HCT116 (cell line): ENCODE results near the gene HLA-F. TPM values are rescaled to one million over a fixed set of nuclear protein-coding genes. Genes with fewer than 3 reads are reported as not detected.

Source experiments
- ATAC-seq: fragments of 200-7000 bp; cut with Tn5 transposase; 2 replicates; pipeline ENCODE4 v1.9.1; 2020; ENCODE audit warnings: mild to moderate bottlenecking, moderate library complexity
- BruUV-seq: library from RNA; stranded (reverse); fragments of 400-500 nt; replicated peaks from 2 replicates; lab custom pipeline; 2021; lab: Mats Ljungman, UMichigan
- CTCF ChIA-PET: fragments of 300-600 bp; sonication (Branson Sonifier 250); formaldehyde crosslinking; loops from one replicate; lab custom pipeline; 2021; ENCODE audit warnings: antibody characterized with exemption; lab: Charles Lee
- POLR2A ChIA-PET: fragments of 300-600, 350-600 bp; sonication (Branson Sonifier 250); formaldehyde crosslinking; loops from one replicate; lab custom pipeline; 2021; ENCODE audit warnings: antibody characterized with exemption; lab: Charles Lee
- RAD21 ChIA-PET, 2 experiments: fragments of 300-600 bp; sonication (Branson Sonifier 250); formaldehyde crosslinking; loops; one replicate each; lab custom pipeline; 2023; ENCODE audit warnings: low total read pairs in 2 of 2; ENCODE audit not compliant: uncharacterized antibody in 2 of 2, unreplicated experiment in 2 of 2, low non-redundant PET in 1 of 2; lab: Charles Lee
- DNase-seq: peaks from one replicate; pipeline ENCODE4 v3.0.0-alpha.2; 2010; ENCODE audit warnings: low read depth, low spot score
- H2AFZ ChIP-seq: fragments of 200-600 bp; shearing (Covaris generic), sonication (generic); 2 replicates; pipeline ENCODE4 v1.6.1; 2017; ENCODE audit warnings: low read depth, mixed run types, mixed read lengths, antibody characterized with exemption, low read length; ENCODE audit not compliant: poor library complexity, severe bottlenecking
- H3K27ac ChIP-seq: 2 replicates; pipeline ENCODE4 v1.5.1; 2012; ENCODE audit warnings: low read depth, low read length
- H3K27me3 ChIP-seq: fragments of 200-600 bp; sonication (generic); 2 replicates; pipeline ENCODE4 v1.6.1; 2016; ENCODE audit warnings: mixed run types, low read length, mixed read lengths; ENCODE audit not compliant: insufficient read depth
- H3K36me3 ChIP-seq, 2 experiments: fragments of 200-500 bp in 1 of 2; fragments of 200-600 bp in 1 of 2; sonication (Bioruptor generic) in 1 of 2; sonication (generic) in 1 of 2; 2 replicates each; pipeline versions ENCODE4 v1.5.1 to v1.6.1; 2014 to 2016; ENCODE audit warnings: low read length in 2 of 2, inconsistent platforms in 1 of 2, mixed read lengths in 1 of 2, mixed run types in 1 of 2; ENCODE audit not compliant: insufficient read depth in 2 of 2, control insufficient read depth in 1 of 2
- H3K4me1 ChIP-seq, 2 experiments: fragments of 200-600 bp in 1 of 2; sonication (generic) in 1 of 2; 2 replicates each; pipeline versions ENCODE4 v1.5.1 to v1.6.1; 2012 to 2017; ENCODE audit warnings: low read length in 2 of 2, inconsistent platforms in 1 of 2, mild to moderate bottlenecking in 1 of 2, mixed read lengths in 1 of 2, mixed run types in 1 of 2, moderate library complexity in 1 of 2; ENCODE audit not compliant: insufficient read depth in 2 of 2, control insufficient read depth in 1 of 2
- H3K4me2 ChIP-seq: fragments of 200-600 bp; sonication (generic); 2 replicates; pipeline ENCODE4 v1.6.1; 2017; ENCODE audit warnings: mixed run types, low read length, mixed read lengths
- H3K4me3 ChIP-seq, 2 experiments: fragments of 200-600 bp in 1 of 2; sonication (generic) in 1 of 2; replicated peaks in 1 of 2; 2 replicates each; pipeline ENCODE4 v1.5.1; 2011 to 2016; ENCODE audit warnings: low read length in 2 of 2, control low read depth in 1 of 2, low read depth in 1 of 2, mild to moderate bottlenecking in 1 of 2, mixed read lengths in 1 of 2, mixed run types in 1 of 2
- H3K79me2 ChIP-seq: fragments of 200-600 bp; sonication (generic); 2 replicates; pipeline ENCODE4 v1.6.1; 2017; ENCODE audit warnings: mild to moderate bottlenecking, mixed run types, low read length, moderate library complexity, mixed read lengths; ENCODE audit not compliant: insufficient read depth
- H3K9ac ChIP-seq: fragments of 200-600 bp; sonication (generic); 2 replicates; pipeline ENCODE4 v1.6.1; 2016; ENCODE audit warnings: low read length, mixed read lengths
- H3K9me2 ChIP-seq: fragments of 200-600 bp; sonication (generic), shearing (Covaris generic); 2 replicates; pipeline ENCODE4 v1.6.1; 2017; ENCODE audit warnings: mixed run types, mild to moderate bottlenecking, moderate library complexity; ENCODE audit not compliant: insufficient read depth
- H3K9me3 ChIP-seq, 2 experiments: fragments of 200-500 bp in 1 of 2; fragments of 200-600 bp in 1 of 2; sonication (Bioruptor generic) in 1 of 2; sonication (generic) in 1 of 2; 2 replicates each; pipeline ENCODE4 v1.6.1; 2014 to 2017; ENCODE audit warnings: low read length in 2 of 2, mixed read lengths in 2 of 2, inconsistent platforms in 1 of 2, low read depth in 1 of 2, mild to moderate bottlenecking in 1 of 2, mixed run types in 1 of 2, moderate library complexity in 1 of 2; ENCODE audit not compliant: control insufficient read depth in 1 of 2, insufficient read depth in 1 of 2
- H4K20me1 ChIP-seq: fragments of 200-600 bp; sonication (generic), shearing (Covaris generic); 2 replicates; pipeline ENCODE4 v1.6.1; 2017; ENCODE audit warnings: mixed run types, mild to moderate bottlenecking, moderate library complexity; ENCODE audit not compliant: insufficient read depth
- CBX3 ChIP-seq: IDR thresholded peaks from 2 replicates; pipeline ENCODE4 v1.6.1; 2012; ENCODE audit warnings: low read depth
- EGR1 ChIP-seq: IDR thresholded peaks from 2 replicates; pipeline ENCODE4 v1.6.1; 2012; ENCODE audit warnings: low read depth
- FOSL1 ChIP-seq: IDR thresholded peaks from 2 replicates; pipeline ENCODE4 v1.6.1; 2012; ENCODE audit warnings: low read depth
- POLR2A ChIP-seq: IDR thresholded peaks from 2 replicates; pipeline ENCODE4 v1.7.0; 2011; ENCODE audit warnings: borderline replicate concordance; ENCODE audit not compliant: insufficient read depth, insufficient read length; ENCODE audit errors: extremely low read depth
- POLR2AphosphoS5 ChIP-seq: IDR thresholded peaks from 2 replicates; pipeline ENCODE4 v1.6.1; 2011; ENCODE audit warnings: mild to moderate bottlenecking, low read depth, low read length, moderate library complexity
- RAD21 ChIP-seq: IDR thresholded peaks from 2 replicates; pipeline ENCODE4 v1.6.1; 2012; ENCODE audit warnings: low read depth, mild to moderate bottlenecking
- SIN3A ChIP-seq: IDR thresholded peaks from 2 replicates; pipeline ENCODE4 v1.6.1; 2012; ENCODE audit warnings: low read depth
- SP1 ChIP-seq: IDR thresholded peaks from 2 replicates; pipeline ENCODE4 v1.6.1; 2012; ENCODE audit warnings: low read depth
- ZBTB33 ChIP-seq: IDR thresholded peaks from 2 replicates; pipeline ENCODE4 v1.6.1; 2011; ENCODE audit warnings: mild to moderate bottlenecking, low read length, moderate library complexity; ENCODE audit not compliant: insufficient replicate concordance; ENCODE audit errors: extremely low read depth
- ZNF274 ChIP-seq: fragments of 200-500 bp; sonication (Bioruptor generic); IDR thresholded peaks from 2 replicates; pipeline ENCODE4 v1.6.1; 2014; ENCODE audit warnings: mild to moderate bottlenecking, low read depth, low read length, inconsistent platforms
- intact Hi-C: fragments of 100-400 bp; cut with micrococcal nuclease; formaldehyde crosslinking; loops from 2 replicates; pipeline ENCODE4 v1.10.0; 2022
- total RNA-seq: library from RNA; stranded (reverse); gene quantifications from one replicate; pipeline ENCODE4 v1.2.1, GENCODE V29; 2021; ENCODE audit not compliant: unreplicated experiment

Gene HLA-F
- total RNA-seq, 1 experiment from 2014 or later = 24.6 TPM

GRCh38 chr6:29753309-29753644, 30.0 kb downstream of the HLA-F start:
- Histone ChIP-seq H3K4me3 (peak overlapping the region; percentile 63 to 83), H3K9me2 (no peaks in the 10 kb centered on the region), H3K4me2 (peak overlapping the region; percentile 88), H3K79me2 (no peaks in the 10 kb centered on the region), H3K9me3 (no peaks in the 10 kb centered on the region), H4K20me1 (no peaks in the 10 kb centered on the region), H3K27me3 (no peaks in the 10 kb centered on the region), H3K27ac (no peak overlapping the region; the same call in 1 of the 2 replicates), H3K9ac (peak overlapping the region; percentile 15; the same call in 1 of the 2 replicates), H2AFZ (peak overlapping the region; percentile 97), H3K36me3 (no peaks in the 10 kb centered on the region), H3K4me1 (peaks cover 0 to 21% of the 10 kb centered on the region in 2 experiments; a peak in 2 of 4 replicates)
- ChIA-PET CTCF (interaction anchor here (0.7 to 1.6 kb wide), 4 partner anchors 10 to 100 kb away, joined by 4 to 10 read pairs (median 6); no protein-coding TSS in a partner anchor), POLR2A (no interaction called here), RAD21 (no interaction called here)
- ATAC-seq (no peak), DNase-seq (no peak)
- no TSS peak for BruUV-seq
- TF ChIP-seq POLR2AphosphoS5 (no peak), RAD21 (no peak), SP1 (0 out of 2 replicates have a peak, but pooled peaks have one; percentile 1), ZBTB33 (no peak), SIN3A (no peak)
- intact Hi-C loops = loop anchor here (5.0 kb wide), 1 partner anchor 46 kb away; no protein-coding TSS in a partner anchor

- no peak overlapping the region for H2AFZ ChIP-seq
- no peaks in the 10 kb centered on the region for H3K27me3 ChIP-seq
- intact Hi-C loops = no loop called here
- ChIA-PET CTCF (interaction anchor here (0.7 kb wide), 1 partner anchor 8 kb away, joined by 3 read pairs; no protein-coding TSS in a partner anchor), RAD21 (no interaction called here), POLR2A (no interaction called here)
- no peaks in the 10 kb centered on the region for H3K36me3 ChIP-seq
- H3K9me2 ChIP-seq = no peaks in the 10 kb centered on the region
- peaks cover 4 to 32% of the 10 kb centered on the region in 2 experiments; a peak in 3 of 4 replicates for H3K4me1 ChIP-seq
- ATAC-seq (no peak), DNase-seq (no peak)
- TF ChIP-seq EGR1 (no peak), CBX3 (no peak), POLR2A (no peak), POLR2AphosphoS5 (no peak), SIN3A (no peak), RAD21 (no peak), FOSL1 (no peak), ZNF274 (no peak)
- no peaks in the 10 kb centered on the region for H4K20me1 ChIP-seq
- H3K9me3 ChIP-seq = no peaks in the 10 kb centered on the region
- no peaks in the 10 kb centered on the region for H3K79me2 ChIP-seq
- H3K4me3 ChIP-seq = no peak overlapping the region
- no peak overlapping the region for H3K27ac ChIP-seq
- H3K4me2 ChIP-seq = no peak overlapping the region
- BruUV-seq = no TSS peak
- no peak overlapping the region for H3K9ac ChIP-seq
Observed at GRCh38 chr6:29755295-29755871, 32.1 kb downstream of the HLA-F start.
